ENCODE results near the gene INTS6L. TPM values are rescaled to one million over a fixed set of nuclear protein-coding genes. Genes with fewer than 3 reads are reported as not detected.

Gene INTS6L
- total and polyA plus RNA-seq, 2 of the 8 experiments (the other 6 are each of a cell fraction or from before 2014, with no cell fraction given), result 4.1 to 5.2 TPM

DNA sequence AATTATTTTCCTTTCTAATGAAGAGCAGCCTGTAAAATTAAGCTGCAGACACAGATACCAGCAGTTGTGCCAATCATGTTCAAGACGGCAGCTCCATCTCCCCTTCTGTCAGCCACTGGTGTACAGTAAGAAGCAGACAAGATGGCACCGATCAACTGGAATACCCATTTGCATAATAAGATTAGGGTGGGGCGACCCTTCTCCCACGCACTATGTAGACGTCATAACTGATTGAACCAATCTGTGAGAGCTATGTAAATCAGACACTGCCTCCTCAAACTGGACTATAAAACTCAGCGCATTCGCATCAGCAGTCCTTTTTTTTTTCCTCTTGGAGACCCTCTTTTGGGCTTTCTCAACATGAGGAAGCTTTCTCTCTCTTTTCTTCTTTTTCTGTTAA lies 40.4 kb upstream of the INTS6L start:
- H2BK15ac ChIP-seq (ENCODE audit: low read length), result no peak overlapping the region
- H3K36me3 ChIP-seq (ENCODE audit: control insufficient read depth in 2 of 4, insufficient read depth in 4 of 4, low read length in 3 of 4), result no peaks in the 10 kb centered on the region
- H3K23ac ChIP-seq (ENCODE audit: insufficient read length), result no peak overlapping the region
- H3K9ac ChIP-seq (replicated peaks in 1 of 4; ENCODE audit: extremely low read depth in 1 of 4, low read depth in 3 of 4, low read length in 3 of 4), result no peak overlapping the region
- CTCF ChIA-PET (ENCODE audit: partially characterized antibody), result interaction anchor here (1.0 to 1.1 kb wide), 4 partner anchors 16 to 83 kb away, joined by 3 to 5 read pairs (median 3); no protein-coding TSS in a partner anchor
- H2AFZ ChIP-seq (ENCODE audit: low read length), result no peak overlapping the region
- no peak overlapping the region for H3K27ac ChIP-seq (ENCODE audit: low read depth, low read length)
- FAIRE-seq (no peak), DNase-seq (ENCODE audit: low read depth in 1 of 2, low spot score in 2 of 2) (no peak)
- no peak overlapping the region for H3K14ac ChIP-seq (ENCODE audit: insufficient read length)
- H3K79me2 ChIP-seq (ENCODE audit: control insufficient read depth in 1 of 2, insufficient read depth in 2 of 2, low read length in 2 of 2), result no peaks in the 10 kb centered on the region
- no peak overlapping the region for H2AK5ac ChIP-seq (ENCODE audit: low read depth, low read length)
- H3K4me1 ChIP-seq (replicated peaks in 1 of 4; ENCODE audit: control insufficient read depth in 3 of 4, insufficient read depth in 4 of 4, low read length in 3 of 4), result no peaks in the 10 kb centered on the region
- H2BK5ac ChIP-seq (ENCODE audit: low read depth, low read length), result no peak overlapping the region
- H4K5ac ChIP-seq (ENCODE audit: insufficient read length, low read depth, low read length), result no peak overlapping the region
- no peaks in the 10 kb centered on the region for H3K23me2 ChIP-seq (ENCODE audit: low read depth, low read length)
- no peaks in the 10 kb centered on the region for H3K27me3 ChIP-seq (replicated peaks in 1 of 4; ENCODE audit: control insufficient read depth in 3 of 4, extremely low read depth in 1 of 4, insufficient read depth in 3 of 4, low read length in 3 of 4)
- H3K4me3 ChIP-seq (ENCODE audit: extremely low read depth in 1 of 4, insufficient read depth in 2 of 4, low read depth in 3 of 4, low read length in 4 of 4), result no peak overlapping the region
- H2BK12ac ChIP-seq (ENCODE audit: low read depth, low read length), result no peak overlapping the region
- H2BK20ac ChIP-seq (ENCODE audit: low read length), result no peak overlapping the region
- TF ChIP-seq ASH2L (IDR thresholded peaks at IDR 0.05; ENCODE audit: low read length) (no peak), SIN3A (conservative IDR thresholded peaks at IDR 0.05 in 1 of 2, IDR thresholded peaks at IDR 0.05 in 1 of 2; ENCODE audit: low read depth in 1 of 2, low read length in 2 of 2) (no peak), BRCA1 (IDR thresholded peaks at IDR 0.05; ENCODE audit: low read depth, low read length) (no peak), POU5F1 (IDR thresholded peaks at IDR 0.05; ENCODE audit: low read depth, low read length) (no peak), TEAD4 (IDR thresholded peaks at IDR 0.05; ENCODE audit: low read depth, low read length) (no peak)
- 93% methylated on average over 7 of the region's 7 CpGs; no CpG with 5 or more reads in 1 of the 2 experiments for WGBS, 2 experiments (ENCODE audit: extremely low coverage in 1 of 2, insufficient coverage in 1 of 2, insufficient read length in 1 of 2, insufficient replicate concordance in 2 of 2, low coverage in 1 of 2, low lambda C conversion rate in 2 of 2, missing lambda C conversion rate in 1 of 2)
- no peaks in the 10 kb centered on the region for H3K79me1 ChIP-seq (ENCODE audit: low read depth, low read length)
- no peak overlapping the region for H3K56ac ChIP-seq (replicated peaks; ENCODE audit: insufficient read length, low read depth, low read length)
- H3K9me3 ChIP-seq (ENCODE audit: insufficient read depth in 2 of 2, low read depth in 1 of 2, low read length in 1 of 2), result no peaks in the 10 kb centered on the region
- no peak overlapping the region for H4K8ac ChIP-seq (ENCODE audit: extremely low read depth, insufficient read depth, low read length)
- no peaks in the 10 kb centered on the region for H4K20me1 ChIP-seq (replicated peaks in 1 of 2; ENCODE audit: control insufficient read depth in 1 of 2, insufficient read depth in 2 of 2, low read length in 2 of 2)
- no peak overlapping the region for H3K4me2 ChIP-seq (ENCODE audit: insufficient read depth in 1 of 2, low read depth in 2 of 2, low read length in 2 of 2)
- H3K18ac ChIP-seq (ENCODE audit: extremely low read depth, low read length), result no peak overlapping the region
- H4K91ac ChIP-seq (replicated peaks; ENCODE audit: insufficient read length, low read length), result no peak overlapping the region
- no peak overlapping the region for H2BK120ac ChIP-seq (replicated peaks; ENCODE audit: low read depth, low read length)
- POLR2A ChIA-PET (ENCODE audit: partially characterized antibody), result no interaction called here
- H3K4ac ChIP-seq (replicated peaks; ENCODE audit: insufficient read length, low read depth, low read length), result no peak overlapping the region
